HCT116 (cell line): ENCODE measurements around the gene POLD2.

Source experiments
- EZH2phosphoT487 ChIP-seq: fragments of 200-600 bp; IDR thresholded peaks from 2 replicates; pipeline ENCODE4 v1.6.1; 2018; ENCODE audit warnings: antibody characterized with exemption, borderline replicate concordance
- FOSL1 ChIP-seq: IDR thresholded peaks from 2 replicates; pipeline ENCODE4 v1.6.1; 2012; ENCODE audit warnings: low read depth
- RAD21 ChIP-seq: IDR thresholded peaks from 2 replicates; pipeline ENCODE4 v1.6.1; 2012; ENCODE audit warnings: low read depth, mild to moderate bottlenecking
- SP1 ChIP-seq: IDR thresholded peaks from 2 replicates; pipeline ENCODE4 v1.6.1; 2012; ENCODE audit warnings: low read depth
- ZFX ChIP-seq: fragments of 450-650 bp; IDR thresholded peaks from 2 replicates; pipeline ENCODE4 v1.6.1; 2017
- TF ChIP-seq, protein P1 (sequence below), 3 experiments: fragments of 200-600 bp in 1 of 3; sonication (generic) in 1 of 3; IDR thresholded peaks in 2 of 3; conservative IDR thresholded peaks in 1 of 3; 2 replicates each; pipeline ENCODE4 v1.5.1; 2012 to 2017; ENCODE audit warnings: low read depth in 2 of 3, low read length in 2 of 3, antibody characterized with exemption in 1 of 3, borderline replicate concordance in 1 of 3, control low read depth in 1 of 3, mild to moderate bottlenecking in 1 of 3, mixed read lengths in 1 of 3, mixed run types in 1 of 3, moderate library complexity in 1 of 3; ENCODE audit not compliant: insufficient read depth in 1 of 3
- TF ChIP-seq, protein P2 (sequence below): IDR thresholded peaks from 2 replicates; pipeline ENCODE4 v1.6.1; 2012
- TF ChIP-seq, protein P3 (sequence below): IDR thresholded peaks from 2 replicates; pipeline ENCODE4 v1.6.1; 2011; ENCODE audit warnings: mild to moderate bottlenecking, low read length, moderate library complexity; ENCODE audit not compliant: insufficient replicate concordance; ENCODE audit errors: extremely low read depth

DNA sequence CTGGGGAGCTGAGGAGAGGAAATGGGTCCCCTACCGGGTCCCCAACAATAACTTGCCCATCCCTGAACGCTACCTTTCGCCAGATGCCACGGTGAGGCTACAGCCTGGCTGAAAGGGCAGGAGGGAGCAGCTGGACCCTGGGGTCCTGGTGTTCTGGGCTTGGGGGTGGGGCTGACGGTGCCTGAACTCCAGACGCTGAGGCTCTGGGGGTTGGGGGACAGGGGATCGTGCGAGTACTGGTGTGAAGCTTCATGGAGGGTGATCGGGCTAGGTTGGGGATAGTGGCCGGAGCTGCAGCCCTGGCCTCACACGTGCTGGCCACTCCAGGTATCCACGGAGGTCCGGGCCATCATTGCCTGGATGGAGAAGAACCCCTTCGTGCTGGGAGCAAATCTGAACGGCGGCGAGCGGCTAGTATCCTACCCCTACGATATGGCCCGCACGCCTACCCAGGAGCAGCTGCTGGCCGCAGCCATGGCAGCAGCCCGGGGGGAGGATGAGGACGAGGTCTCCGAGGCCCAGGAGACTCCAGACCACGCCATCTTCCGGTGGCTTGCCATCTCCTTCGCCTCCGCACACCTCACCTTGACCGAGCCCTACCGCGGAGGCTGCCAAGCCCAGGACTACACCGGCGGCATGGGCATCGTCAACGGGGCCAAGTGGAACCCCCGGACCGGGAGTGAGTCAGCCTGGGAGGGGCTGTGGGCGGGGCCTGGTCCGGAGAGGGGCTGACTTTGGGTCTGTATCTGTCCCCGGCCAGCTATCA is 10.9 kb downstream of the POLD2 start:
- TF ChIP-seq, protein P1, sequence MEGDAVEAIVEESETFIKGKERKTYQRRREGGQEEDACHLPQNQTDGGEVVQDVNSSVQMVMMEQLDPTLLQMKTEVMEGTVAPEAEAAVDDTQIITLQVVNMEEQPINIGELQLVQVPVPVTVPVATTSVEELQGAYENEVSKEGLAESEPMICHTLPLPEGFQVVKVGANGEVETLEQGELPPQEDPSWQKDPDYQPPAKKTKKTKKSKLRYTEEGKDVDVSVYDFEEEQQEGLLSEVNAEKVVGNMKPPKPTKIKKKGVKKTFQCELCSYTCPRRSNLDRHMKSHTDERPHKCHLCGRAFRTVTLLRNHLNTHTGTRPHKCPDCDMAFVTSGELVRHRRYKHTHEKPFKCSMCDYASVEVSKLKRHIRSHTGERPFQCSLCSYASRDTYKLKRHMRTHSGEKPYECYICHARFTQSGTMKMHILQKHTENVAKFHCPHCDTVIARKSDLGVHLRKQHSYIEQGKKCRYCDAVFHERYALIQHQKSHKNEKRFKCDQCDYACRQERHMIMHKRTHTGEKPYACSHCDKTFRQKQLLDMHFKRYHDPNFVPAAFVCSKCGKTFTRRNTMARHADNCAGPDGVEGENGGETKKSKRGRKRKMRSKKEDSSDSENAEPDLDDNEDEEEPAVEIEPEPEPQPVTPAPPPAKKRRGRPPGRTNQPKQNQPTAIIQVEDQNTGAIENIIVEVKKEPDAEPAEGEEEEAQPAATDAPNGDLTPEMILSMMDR (IDR thresholded peaks at IDR 0.05 in 2 of 3, conservative IDR thresholded peaks at IDR 0.05 in 1 of 3; ENCODE audit: borderline replicate concordance in 1 of 3, insufficient read depth in 1 of 3, low read depth in 2 of 3, low read length in 2 of 3) = no peak
- TF ChIP-seq, protein P2, sequence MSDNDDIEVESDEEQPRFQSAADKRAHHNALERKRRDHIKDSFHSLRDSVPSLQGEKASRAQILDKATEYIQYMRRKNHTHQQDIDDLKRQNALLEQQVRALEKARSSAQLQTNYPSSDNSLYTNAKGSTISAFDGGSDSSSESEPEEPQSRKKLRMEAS = no peak
- no peak for TF ChIP-seq ZFX
- no peak for TF ChIP-seq EZH2phosphoT487
- TF ChIP-seq, protein P3, sequence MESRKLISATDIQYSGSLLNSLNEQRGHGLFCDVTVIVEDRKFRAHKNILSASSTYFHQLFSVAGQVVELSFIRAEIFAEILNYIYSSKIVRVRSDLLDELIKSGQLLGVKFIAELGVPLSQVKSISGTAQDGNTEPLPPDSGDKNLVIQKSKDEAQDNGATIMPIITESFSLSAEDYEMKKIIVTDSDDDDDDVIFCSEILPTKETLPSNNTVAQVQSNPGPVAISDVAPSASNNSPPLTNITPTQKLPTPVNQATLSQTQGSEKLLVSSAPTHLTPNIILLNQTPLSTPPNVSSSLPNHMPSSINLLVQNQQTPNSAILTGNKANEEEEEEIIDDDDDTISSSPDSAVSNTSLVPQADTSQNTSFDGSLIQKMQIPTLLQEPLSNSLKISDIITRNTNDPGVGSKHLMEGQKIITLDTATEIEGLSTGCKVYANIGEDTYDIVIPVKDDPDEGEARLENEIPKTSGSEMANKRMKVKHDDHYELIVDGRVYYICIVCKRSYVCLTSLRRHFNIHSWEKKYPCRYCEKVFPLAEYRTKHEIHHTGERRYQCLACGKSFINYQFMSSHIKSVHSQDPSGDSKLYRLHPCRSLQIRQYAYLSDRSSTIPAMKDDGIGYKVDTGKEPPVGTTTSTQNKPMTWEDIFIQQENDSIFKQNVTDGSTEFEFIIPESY = no peak
- no peak for TF ChIP-seq SP1
- no peak for TF ChIP-seq FOSL1
- TF ChIP-seq RAD21 = no peak
